Activated CD4-positive, alpha-beta T cell treated with anti-CD3 and anti-CD28 coated beads, Interleukin-2, amount 10 ng/mL, durations not matched to agents 24 days and 14 days (primary cell): Measurements from ENCODE around the gene FBXO4. TPM values are rescaled to one million over a fixed set of nuclear protein-coding genes. Genes with fewer than 3 reads are reported as not detected.

Experiments used
- DNase-seq: peaks from one replicate; pipeline ENCODE4 v3.0.0; 2022
- H3K27ac Mint-ChIP-seq: one replicate; pipeline ENCODE4 v1.8.0; 2022; ENCODE audit warnings: mild to moderate bottlenecking, mixed read lengths
- H3K27me3 Mint-ChIP-seq: one replicate; pipeline ENCODE4 v1.8.0; 2022; ENCODE audit warnings: mixed read lengths
- H3K36me3 Mint-ChIP-seq: one replicate; pipeline ENCODE4 v1.8.0; 2022; ENCODE audit warnings: low read depth, mild to moderate bottlenecking, mixed read lengths
- H3K4me1 Mint-ChIP-seq: one replicate; pipeline ENCODE4 v1.8.0; 2021; ENCODE audit warnings: mixed read lengths
- H3K4me3 Mint-ChIP-seq: one replicate; pipeline ENCODE4 v1.8.0; 2022; ENCODE audit warnings: mild to moderate bottlenecking, moderate library complexity, mixed read lengths
- H3K9me3 Mint-ChIP-seq: one replicate; pipeline ENCODE4 v1.8.0; 2021; ENCODE audit warnings: mixed read lengths
- intact Hi-C: fragments of 100-400 bp; cut with micrococcal nuclease; formaldehyde crosslinking; loops from one replicate; pipeline ENCODE4 v1.15.1; 2023
- total RNA-seq: library from RNA; stranded (reverse); gene quantifications from 2 replicates; pipeline ENCODE4 v1.2.3, GENCODE V29; 2022

Gene FBXO4, protein sequence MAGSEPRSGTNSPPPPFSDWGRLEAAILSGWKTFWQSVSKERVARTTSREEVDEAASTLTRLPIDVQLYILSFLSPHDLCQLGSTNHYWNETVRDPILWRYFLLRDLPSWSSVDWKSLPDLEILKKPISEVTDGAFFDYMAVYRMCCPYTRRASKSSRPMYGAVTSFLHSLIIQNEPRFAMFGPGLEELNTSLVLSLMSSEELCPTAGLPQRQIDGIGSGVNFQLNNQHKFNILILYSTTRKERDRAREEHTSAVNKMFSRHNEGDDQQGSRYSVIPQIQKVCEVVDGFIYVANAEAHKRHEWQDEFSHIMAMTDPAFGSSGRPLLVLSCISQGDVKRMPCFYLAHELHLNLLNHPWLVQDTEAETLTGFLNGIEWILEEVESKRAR
- total RNA-seq: 16.8 and 19.9 TPM in 2 replicates

GRCh38 chr5:41924872-41925554 lies at the start of gene FBXO4:
TSS of gene FBXO4 (plus strand) at chr5:41925281. CDS start at chr5:41925310, 29 bp downstream.
- Mint-ChIP-seq H3K27ac (peak within 1 kb of the TSS; percentile 98), H3K27me3 (no peaks in the 10 kb centered on the region), H3K36me3 (peaks cover 15% of the 10 kb centered on the region), H3K9me3 (no peaks in the 10 kb centered on the region), H3K4me3 (peak within 1 kb of the TSS; percentile 92), H3K4me1 (peaks cover 17% of the 10 kb centered on the region)
- peak; percentile 97 for DNase-seq
- intact Hi-C loops: loop anchor here (1.0 kb wide), 4 partner anchors 21 to 177 kb away; partner anchors contain the start of genes OXCT1 and RIMOC1

DNA sequence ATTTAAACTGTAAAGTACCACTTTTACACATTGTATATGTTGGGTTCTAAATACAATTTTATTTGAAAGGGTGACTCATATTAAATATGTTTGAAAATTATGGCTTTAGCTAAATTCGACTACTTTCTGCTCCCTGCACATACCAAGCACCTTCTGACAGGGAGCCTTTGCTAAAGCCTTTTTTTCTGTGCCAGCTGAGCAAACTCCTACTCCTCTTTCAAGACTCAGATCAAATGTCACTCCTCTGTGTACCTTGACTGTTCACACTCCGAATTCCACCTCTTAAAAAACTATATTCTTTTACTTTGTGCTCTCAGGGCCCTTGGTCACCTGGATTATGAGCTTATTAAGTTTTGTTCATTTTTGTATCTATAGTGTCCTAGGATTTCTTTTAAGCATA lies 48.4 kb upstream of the FBXO4 start:
- H3K27ac Mint-ChIP-seq: no peak overlapping the region

GRCh38 chr5:41877408-41877807 lies 47.7 kb upstream of the FBXO4 start:
- H3K9me3 Mint-ChIP-seq: no peaks in the 10 kb centered on the region
- H3K27me3 Mint-ChIP-seq: peaks cover 2% of the 10 kb centered on the region
- H3K4me1 Mint-ChIP-seq: peaks cover 14% of the 10 kb centered on the region
- no peak overlapping the region for H3K27ac Mint-ChIP-seq
- no peaks in the 10 kb centered on the region for H3K36me3 Mint-ChIP-seq
- DNase-seq: no peak
- intact Hi-C loops: no loop called here
- no peak overlapping the region for H3K4me3 Mint-ChIP-seq

More for the DNA sequence above, 48.4 kb upstream of the FBXO4 start:
- intact Hi-C loops: no loop called here
- Mint-ChIP-seq H3K4me3 (no peak overlapping the region), H3K9me3 (no peaks in the 10 kb centered on the region), H3K36me3 (no peaks in the 10 kb centered on the region), H3K27me3 (peaks cover 2% of the 10 kb centered on the region), H3K4me1 (peaks cover 14% of the 10 kb centered on the region)
- no peak for DNase-seq

DNA sequence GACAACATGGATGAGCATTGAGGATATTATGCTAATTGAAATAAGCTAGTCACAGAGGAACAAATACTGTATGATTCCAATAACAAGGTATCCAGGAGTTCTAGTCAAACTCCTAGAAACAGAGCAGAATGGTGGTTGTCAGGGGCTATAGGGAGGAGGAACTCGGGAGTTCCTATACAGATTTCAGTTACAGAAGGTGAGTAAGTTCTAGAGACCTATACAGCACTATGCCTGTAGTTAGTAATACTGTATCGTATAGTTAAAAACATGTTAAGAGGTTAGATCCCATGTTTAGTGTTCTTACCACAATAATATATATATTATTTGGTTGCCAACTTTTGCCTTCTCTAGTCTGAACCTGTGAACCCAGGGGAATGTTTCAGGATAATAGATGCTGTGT lies 46.9 kb upstream of the FBXO4 start:
- intact Hi-C loops: no loop called here
- Mint-ChIP-seq H3K27ac (no peak overlapping the region), H3K9me3 (no peaks in the 10 kb centered on the region), H3K27me3 (peaks cover 2% of the 10 kb centered on the region), H3K36me3 (no peaks in the 10 kb centered on the region), H3K4me1 (peaks cover 14% of the 10 kb centered on the region), H3K4me3 (no peak overlapping the region)
- DNase-seq: no peak

GRCh38 chr5:41878643-41879478 lies 46.2 kb upstream of the FBXO4 start:
- Mint-ChIP-seq H3K36me3 (no peaks in the 10 kb centered on the region), H3K9me3 (no peaks in the 10 kb centered on the region), H3K27ac (no peak overlapping the region), H3K27me3 (peaks cover 2% of the 10 kb centered on the region), H3K4me1 (peaks cover 16% of the 10 kb centered on the region), H3K4me3 (no peak overlapping the region)
- intact Hi-C loops: no loop called here
- DNase-seq: no peak

DNA sequence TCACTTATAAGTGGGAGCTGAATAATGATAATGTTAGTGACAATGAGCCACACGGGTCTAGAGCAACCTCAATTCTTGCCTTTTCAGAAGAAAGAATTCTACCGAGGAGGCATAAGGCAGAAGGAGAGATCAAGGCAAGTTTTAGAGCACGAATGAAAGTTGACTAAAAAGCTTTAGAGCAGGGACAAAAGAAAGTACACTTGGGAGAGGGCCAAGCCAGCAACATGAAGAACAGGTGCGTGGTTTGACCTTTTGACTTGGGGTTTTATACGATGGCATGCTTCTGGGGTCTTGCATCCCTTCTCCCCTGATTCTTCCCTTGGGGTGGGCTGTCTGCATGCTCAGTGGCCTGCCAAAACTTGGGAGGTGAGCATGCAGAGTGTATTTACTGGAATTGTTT lies 42.3 kb upstream of the FBXO4 start:
- H3K27ac Mint-ChIP-seq: no peak overlapping the region
- no peak for DNase-seq
- H3K27me3 Mint-ChIP-seq: peaks cover 3% of the 10 kb centered on the region
- peaks cover 6% of the 10 kb centered on the region for H3K4me1 Mint-ChIP-seq
- no peak overlapping the region for H3K4me3 Mint-ChIP-seq
- no peaks in the 10 kb centered on the region for H3K9me3 Mint-ChIP-seq
- no peaks in the 10 kb centered on the region for H3K36me3 Mint-ChIP-seq
- intact Hi-C loops: no loop called here

DNA sequence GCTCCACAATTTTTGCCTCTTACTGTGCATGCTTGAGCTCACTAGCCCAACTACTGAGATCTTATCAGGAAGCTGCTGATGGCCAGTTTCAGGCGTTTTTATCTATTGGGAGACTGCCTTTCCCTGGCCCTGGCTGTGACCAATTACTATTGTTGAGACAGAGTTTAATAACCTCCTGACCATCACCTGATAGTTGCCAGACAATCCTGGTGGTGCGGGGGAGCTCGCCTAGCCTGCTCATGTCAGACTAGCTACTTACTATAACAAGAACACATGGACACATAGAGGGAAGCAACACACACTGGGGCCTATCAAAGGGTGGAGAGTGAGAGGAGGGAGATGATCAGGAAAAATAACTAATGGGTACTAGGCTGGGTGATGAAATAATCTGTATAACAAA lies 41.8 kb upstream of the FBXO4 start:
- Mint-ChIP-seq H3K27ac (no peak overlapping the region), H3K36me3 (no peaks in the 10 kb centered on the region), H3K4me1 (peaks cover 6% of the 10 kb centered on the region), H3K27me3 (peaks cover 3% of the 10 kb centered on the region), H3K9me3 (no peaks in the 10 kb centered on the region), H3K4me3 (no peak overlapping the region)
- no peak for DNase-seq
- intact Hi-C loops: no loop called here

- peaks cover 5% of the 10 kb centered on the region for H3K27me3 Mint-ChIP-seq
- no peak for DNase-seq
- H3K36me3 Mint-ChIP-seq: no peaks in the 10 kb centered on the region
- no peak overlapping the region for H3K27ac Mint-ChIP-seq
- H3K4me1 Mint-ChIP-seq: peaks cover 5% of the 10 kb centered on the region
- intact Hi-C loops: no loop called here
- H3K4me3 Mint-ChIP-seq: no peak overlapping the region
- H3K9me3 Mint-ChIP-seq: no peaks in the 10 kb centered on the region
Measured at GRCh38 chr5:41883936-41884335, 41.1 kb upstream of the FBXO4 start.

- Mint-ChIP-seq H3K4me3 (no peak overlapping the region), H3K27me3 (peaks cover 7% of the 10 kb centered on the region), H3K36me3 (peaks cover 2% of the 10 kb centered on the region), H3K4me1 (peaks cover 4% of the 10 kb centered on the region), H3K27ac (no peak overlapping the region), H3K9me3 (no peaks in the 10 kb centered on the region)
- intact Hi-C loops: no loop called here
- no peak for DNase-seq
Measured at GRCh38 chr5:41885286-41885685, 39.8 kb upstream of the FBXO4 start.

GRCh38 chr5:41891066-41891707 lies 33.9 kb upstream of the FBXO4 start:
- Mint-ChIP-seq H3K4me3 (no peak overlapping the region), H3K9me3 (peaks cover 4% of the 10 kb centered on the region), H3K4me1 (peaks cover 17% of the 10 kb centered on the region), H3K36me3 (peaks cover 2% of the 10 kb centered on the region), H3K27me3 (peaks cover 17% of the 10 kb centered on the region), H3K27ac (no peak overlapping the region)
- intact Hi-C loops: no loop called here
- DNase-seq: no peak

DNA sequence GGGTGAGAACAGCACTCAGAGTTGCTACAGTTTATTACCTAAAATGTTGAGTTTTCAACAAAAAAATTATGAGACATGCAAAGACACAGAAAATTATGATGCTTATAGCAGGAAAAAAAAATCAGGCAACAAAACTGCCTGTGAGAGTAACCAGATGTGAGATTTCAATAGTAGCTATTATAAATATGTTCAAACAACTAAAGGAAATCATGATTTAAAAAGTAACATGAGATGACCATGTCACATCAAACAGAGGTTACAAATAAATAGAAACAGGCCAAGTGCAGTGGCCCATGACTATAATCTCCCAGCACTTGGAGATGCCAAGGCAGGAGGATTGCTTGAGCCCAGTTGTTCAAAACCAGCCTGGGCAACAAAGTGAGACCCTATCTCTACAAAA lies 33.0 kb upstream of the FBXO4 start:
- peaks cover 2% of the 10 kb centered on the region for H3K36me3 Mint-ChIP-seq
- intact Hi-C loops: loop anchor here (2.0 kb wide), 1 partner anchor 21 kb away; the partner anchor contains the start of gene OXCT1
- H3K4me1 Mint-ChIP-seq: peaks cover 17% of the 10 kb centered on the region
- peaks cover 25% of the 10 kb centered on the region for H3K27me3 Mint-ChIP-seq
- H3K27ac Mint-ChIP-seq: no peak overlapping the region
- H3K9me3 Mint-ChIP-seq: peaks cover 4% of the 10 kb centered on the region
- H3K4me3 Mint-ChIP-seq: no peak overlapping the region
- no peak for DNase-seq

DNA sequence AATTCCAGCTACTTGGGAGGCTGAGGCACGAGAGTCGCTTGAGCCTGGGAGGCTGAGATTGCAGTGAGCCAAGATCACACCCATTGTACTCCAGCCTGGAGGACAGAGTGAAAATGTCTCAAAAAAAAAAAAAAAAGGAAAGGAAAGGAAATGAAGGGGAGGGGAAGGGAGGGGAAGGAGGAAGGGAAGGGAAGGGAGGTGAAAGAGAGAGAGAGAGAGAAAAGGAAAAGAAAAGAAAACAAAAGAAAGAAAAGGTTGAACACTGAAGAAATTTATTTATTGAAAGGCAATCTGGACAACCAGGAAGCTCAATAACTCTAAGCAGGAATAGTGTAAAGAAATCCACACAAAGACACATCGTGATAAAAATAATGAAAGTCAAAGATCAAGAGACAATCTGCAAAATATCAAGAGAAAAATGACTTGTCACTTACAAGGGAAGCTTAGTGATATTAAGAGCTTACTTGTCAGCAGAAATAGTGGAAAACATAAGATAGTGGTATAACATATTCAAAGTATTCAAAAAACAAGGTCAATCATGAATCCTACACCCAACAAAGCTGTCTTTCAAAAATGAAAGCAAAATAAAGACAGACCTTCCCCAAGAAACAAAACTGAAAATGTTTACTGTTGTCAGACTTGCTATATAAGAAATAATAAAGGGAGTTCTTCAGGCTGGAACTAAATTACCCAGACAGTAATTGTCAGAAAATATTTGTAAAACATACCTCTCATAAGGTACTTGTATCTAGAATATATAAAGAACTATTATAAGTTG lies 31.8 kb upstream of the FBXO4 start:
- H3K9me3 Mint-ChIP-seq: peaks cover 7% of the 10 kb centered on the region

GRCh38 chr5:41896230-41896629 lies 28.9 kb upstream of the FBXO4 start:
- Mint-ChIP-seq H3K4me3 (no peak overlapping the region), H3K4me1 (peaks cover 17% of the 10 kb centered on the region), H3K27me3 (peaks cover 33% of the 10 kb centered on the region), H3K36me3 (no peaks in the 10 kb centered on the region), H3K27ac (no peak overlapping the region), H3K9me3 (peaks cover 7% of the 10 kb centered on the region)
- no peak for DNase-seq
- intact Hi-C loops: no loop called here

More for the DNA sequence above, 31.8 kb upstream of the FBXO4 start:
- H3K36me3 Mint-ChIP-seq: peaks cover 2% of the 10 kb centered on the region
- H3K27ac Mint-ChIP-seq: peak overlapping the region; percentile 1
- H3K27me3 Mint-ChIP-seq: peaks cover 29% of the 10 kb centered on the region
- intact Hi-C loops: loop anchor here (2.0 kb wide), 1 partner anchor 22 kb away; the partner anchor contains the start of gene OXCT1
- H3K4me3 Mint-ChIP-seq: peak overlapping the region; percentile 61
- DNase-seq: no peak
- H3K4me1 Mint-ChIP-seq: peaks cover 17% of the 10 kb centered on the region
